ENCODE measurements around the gene NID1.

GRCh38 chr1:235953801-235954200, 111.1 kb downstream of the NID1 start:
- TF ChIP-seq POLR2AphosphoS5 (IDR thresholded peaks at IDR 0.05) (no peak), POLR2A (IDR thresholded peaks at IDR 0.05) (no peak)
- TF ChIP-seq, protein P1, sequence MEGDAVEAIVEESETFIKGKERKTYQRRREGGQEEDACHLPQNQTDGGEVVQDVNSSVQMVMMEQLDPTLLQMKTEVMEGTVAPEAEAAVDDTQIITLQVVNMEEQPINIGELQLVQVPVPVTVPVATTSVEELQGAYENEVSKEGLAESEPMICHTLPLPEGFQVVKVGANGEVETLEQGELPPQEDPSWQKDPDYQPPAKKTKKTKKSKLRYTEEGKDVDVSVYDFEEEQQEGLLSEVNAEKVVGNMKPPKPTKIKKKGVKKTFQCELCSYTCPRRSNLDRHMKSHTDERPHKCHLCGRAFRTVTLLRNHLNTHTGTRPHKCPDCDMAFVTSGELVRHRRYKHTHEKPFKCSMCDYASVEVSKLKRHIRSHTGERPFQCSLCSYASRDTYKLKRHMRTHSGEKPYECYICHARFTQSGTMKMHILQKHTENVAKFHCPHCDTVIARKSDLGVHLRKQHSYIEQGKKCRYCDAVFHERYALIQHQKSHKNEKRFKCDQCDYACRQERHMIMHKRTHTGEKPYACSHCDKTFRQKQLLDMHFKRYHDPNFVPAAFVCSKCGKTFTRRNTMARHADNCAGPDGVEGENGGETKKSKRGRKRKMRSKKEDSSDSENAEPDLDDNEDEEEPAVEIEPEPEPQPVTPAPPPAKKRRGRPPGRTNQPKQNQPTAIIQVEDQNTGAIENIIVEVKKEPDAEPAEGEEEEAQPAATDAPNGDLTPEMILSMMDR (IDR thresholded peaks at IDR 0.05): no peak
